Fibroblast of peridontal ligament (primary cell): ENCODE measurements around the gene SHC3.

Experiments used
- DNase-seq: peaks from one replicate; pipeline ENCODE4 v3.0.0-alpha.2; 2010; ENCODE audit errors: extremely low read depth

The SHC3 gene

DNA sequence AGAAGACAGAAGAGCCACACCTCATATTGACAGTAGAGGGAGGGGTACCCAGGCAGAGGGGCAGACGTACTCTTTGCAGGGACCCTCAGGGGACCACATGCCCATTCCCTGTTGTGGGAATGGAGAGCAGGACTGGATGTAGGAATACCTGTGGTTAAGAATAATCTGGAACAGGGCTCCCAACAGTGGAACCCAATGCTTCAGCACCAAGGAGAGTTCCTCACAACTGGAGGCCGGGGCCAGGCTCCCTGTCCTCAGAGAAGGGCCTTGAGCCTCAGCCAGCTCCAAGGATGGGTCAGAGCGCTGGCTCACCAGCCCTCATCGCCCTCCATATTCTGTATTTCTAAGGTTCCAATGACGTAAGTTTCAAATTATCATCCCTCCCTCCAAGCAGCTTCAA lies 7.4 kb upstream of the SHC3 start:
- DNase-seq, result no peak

DNA sequence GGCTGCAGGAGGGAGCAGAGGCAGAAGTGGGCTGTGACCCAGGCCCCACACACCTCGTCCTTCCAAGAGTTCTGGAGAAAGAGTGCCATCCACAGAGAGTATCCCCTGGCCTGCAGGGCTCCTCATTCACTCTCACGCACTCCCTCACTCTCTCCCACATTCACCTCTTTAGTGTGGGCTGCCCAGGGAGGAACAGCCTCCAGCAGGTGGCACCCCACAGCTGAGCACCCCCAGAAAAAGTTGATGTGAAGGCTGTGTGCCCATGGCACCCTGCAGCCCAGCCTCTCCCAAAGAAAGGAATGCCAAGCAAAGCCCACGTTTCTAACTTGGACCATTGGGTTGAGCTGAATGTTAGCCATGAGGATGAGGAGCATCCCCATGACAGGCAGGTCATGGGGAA lies 4.5 kb upstream of the SHC3 start:
- DNase-seq, result no peak

DNA sequence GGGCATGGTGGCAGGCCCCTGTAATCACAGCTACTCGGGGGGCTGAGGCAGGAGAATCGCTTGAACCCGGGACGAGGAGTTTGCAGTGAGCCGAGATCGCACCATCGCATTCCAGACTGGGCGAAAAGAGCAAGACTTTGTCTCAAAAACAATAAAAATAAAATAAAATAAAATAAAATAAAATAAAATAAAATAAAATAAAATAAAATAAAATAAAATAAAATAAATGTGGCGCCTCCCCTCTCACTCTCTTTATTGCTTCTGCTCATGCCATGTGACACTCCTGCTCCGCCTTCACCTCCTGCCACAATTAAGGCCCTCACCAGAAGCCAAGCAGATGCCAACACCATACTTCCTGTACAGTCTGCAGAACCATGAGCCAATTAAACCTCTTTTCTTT lies 3.8 kb upstream of the SHC3 start:
- DNase-seq, result no peak

DNA sequence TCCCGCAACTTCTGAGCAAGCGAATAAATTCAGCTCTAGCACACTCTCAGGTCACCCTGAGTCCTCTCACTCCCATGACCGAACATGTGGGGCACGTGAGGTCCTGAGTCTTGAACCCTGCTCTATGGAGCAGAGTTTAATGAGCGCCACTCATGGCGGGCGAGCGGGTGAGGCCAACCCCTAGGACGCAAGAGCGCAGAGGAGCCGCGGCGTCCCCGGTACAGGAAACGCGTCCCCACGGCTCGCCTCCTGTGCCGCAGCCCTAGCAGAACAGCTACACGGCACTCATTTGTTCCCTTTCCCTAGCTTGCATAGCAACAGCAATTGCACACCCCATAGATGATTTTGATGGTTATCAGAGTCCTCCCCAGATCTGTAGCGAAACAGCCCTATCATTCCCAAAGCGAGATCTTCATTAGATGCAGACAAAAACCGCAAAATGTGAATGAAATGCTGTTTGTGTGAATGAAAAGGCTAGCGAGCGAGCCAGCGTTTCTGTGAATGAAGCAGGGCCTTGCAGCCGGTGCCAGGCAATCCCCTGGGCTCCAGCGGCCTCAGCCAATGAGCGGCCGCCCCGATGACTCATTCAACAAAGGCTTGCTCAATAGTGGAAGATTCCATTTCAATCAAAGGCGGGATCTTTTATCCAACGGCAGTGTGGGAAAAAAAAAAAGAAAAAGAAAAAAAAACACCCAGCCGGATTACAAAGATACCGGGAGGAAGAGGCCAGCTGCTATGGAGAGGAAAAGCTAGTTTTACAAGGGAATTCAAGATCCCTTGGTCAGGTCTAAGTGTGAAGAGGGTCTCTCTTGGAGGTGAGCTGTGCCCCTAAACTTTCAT lies 1.5 kb upstream of the SHC3 start:
- DNase-seq, result peak; percentile 97

DNA sequence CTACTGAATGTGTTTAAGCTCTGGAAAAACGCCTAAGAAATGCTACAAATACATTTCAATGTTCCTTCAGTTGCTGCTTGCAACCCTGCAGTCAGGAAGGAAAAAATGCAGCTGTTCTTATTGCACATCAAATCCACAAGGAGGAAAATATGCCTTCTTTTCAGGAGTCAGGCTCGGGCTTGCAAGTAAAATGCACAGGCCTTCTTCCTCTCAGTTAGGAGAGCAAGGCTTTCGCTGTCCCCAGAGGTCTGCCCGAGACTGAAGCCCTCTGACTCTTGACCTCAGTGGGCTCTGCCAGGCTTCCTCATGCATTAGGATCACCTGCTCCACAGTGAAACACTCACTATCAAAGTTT lies 899 bp upstream of the SHC3 start:
- DNase-seq, result peak; percentile 63

DNA sequence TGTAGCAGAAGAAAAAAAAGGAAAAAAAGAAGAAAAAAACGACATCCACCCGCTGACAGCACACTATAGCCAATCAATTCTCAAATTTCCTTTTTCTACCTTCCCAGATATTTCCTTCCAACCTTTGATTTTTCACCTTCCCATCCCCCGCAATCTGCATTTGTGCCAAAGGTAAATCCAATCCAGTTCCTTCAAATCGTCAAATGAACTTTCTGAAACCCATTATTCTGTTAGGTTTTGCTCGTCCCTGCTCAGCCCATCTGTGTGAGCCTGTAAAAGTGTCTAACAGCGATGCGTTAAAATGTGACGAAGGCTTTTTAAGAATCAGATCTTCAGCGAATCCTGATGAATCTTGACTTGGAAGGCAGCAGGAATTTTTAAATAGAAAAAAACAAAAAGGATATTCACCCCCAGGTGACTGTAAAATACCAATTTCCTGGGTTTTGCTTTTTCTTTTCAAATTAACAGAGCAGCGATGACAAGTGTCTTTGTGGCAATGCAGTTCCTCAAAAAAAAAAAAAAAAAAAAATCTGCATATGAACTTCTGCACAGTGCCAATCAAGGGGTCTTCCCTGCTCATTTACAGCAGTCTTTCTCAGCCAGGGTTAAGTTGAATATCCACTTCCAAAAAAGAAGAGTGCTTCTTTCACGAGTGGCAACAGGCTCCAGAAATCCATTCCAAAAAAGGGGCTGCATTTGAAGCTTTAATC lies 367 bp upstream of the SHC3 start:
- DNase-seq, result no peak

DNA sequence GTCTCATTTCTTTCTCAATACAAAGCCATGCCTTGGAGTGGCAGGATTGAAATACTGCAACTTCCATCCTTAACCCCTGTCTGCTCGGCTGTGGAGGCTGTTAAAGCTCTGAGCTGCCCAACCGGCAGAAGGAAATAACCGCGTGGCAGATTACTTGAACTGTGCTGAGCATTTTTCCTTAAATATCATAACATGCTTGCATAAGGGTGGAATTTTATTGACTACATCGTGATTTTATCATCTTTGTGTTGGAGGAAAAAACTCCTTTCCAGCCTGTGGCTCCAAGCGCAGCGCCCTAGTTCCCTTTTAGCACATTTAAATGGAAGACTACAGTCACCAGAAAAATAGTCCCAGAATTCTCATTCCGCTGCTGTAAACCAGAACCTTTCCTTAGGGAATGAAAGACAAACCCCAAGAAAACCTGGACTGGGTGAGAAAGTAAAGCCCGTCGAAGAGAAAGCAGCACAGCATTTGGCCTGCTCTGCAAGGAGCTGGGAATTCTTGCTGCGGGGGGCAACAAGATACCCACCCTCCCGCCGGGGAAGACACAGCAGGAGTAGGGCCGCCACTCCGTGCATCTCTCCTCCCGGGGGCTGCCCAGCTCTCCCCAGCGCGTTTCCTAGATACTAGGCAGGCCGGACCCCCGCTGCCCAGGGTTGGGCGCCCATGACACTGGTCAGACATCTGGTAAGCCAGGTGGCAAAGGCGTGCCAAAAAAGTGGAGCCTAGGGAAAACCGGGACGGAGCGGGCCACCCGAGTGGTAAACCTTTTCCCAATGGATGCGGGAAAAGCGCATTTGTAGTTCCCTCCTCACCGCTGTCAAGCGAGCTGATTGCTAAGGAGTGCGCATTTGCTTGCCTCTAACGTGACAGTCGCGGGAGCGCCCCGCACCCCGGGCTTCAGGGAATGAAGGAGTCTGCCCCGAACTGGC lies 1.3 kb downstream of the SHC3 start:
- peak; percentile 49 for DNase-seq

DNA sequence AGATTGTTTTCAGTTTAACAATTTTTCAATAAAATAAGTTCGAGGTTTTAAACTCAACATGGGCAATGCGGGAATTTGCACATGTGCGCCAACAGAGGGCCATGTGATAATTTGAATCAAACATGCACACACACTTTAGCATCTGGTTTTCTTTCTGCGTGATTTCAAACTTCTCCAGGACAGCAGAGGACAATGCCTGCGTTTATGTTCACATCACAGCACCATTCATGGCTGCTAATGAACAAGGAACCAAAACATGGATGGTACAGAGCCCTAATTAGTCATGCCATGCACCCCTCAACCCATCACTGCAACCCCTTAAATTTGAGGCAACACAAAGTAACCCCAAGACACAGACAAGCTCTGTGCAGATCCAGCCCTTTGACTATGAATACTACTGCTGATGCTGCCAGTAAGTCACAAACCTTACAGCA lies 2.8 kb downstream of the SHC3 start:
- DNase-seq, result no peak

DNA sequence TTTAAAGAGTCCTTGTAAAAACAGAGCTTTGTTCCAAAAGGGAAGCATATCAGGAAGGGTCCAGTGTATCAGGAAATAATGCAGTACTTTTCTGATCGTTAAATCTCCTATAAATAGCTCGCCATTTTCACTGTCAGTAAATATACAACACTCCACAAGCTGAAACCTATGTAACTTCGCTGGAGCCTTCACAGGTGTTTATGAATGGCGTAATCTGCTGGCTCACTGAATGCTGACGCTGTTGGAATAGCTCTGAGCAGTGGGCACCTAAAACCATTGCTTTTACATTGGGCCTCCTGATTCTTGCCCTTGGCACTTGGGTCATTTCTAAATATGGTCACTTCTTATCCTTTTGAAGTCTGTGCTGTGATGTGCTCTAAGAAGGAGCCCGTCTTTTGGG lies 4.3 kb downstream of the SHC3 start:
- DNase-seq, result no peak

DNA sequence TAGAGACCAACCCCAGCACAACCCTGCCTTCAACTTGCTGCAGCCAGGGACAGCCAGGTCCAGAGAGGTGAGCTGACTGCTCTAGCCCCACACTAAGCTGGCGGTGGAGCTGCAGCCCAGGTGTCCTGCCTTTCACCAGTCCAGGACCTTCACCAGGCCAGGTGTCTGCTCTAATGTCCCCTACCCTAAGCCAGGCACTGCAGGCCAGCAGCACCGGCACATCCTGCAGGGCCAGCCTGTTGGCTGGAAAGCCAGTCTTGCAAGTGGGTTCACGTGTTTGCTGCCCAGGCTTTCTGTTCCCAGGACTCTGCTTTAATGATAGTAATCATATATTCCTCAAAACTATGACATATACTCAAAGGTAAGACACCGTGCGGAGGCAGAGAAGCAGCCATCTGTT lies 5.5 kb downstream of the SHC3 start:
- DNase-seq, result no peak

DNA sequence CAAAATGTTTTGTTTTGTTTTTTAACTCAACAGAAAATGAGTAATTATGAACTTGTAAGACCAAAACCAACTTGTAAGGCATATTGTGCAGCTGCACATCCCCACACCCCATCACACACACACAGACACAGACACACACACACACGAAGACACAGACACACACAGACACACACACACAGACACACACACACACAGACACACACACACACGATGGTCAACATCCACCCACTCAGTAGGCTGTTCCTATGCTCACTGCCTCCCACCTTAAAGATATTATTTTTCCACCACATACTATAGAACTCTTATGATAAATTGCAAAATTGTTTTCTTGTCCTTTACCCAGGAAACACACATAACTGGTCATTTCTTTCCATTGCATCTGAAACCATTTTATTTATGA lies 6.2 kb downstream of the SHC3 start:
- no peak for DNase-seq

DNA sequence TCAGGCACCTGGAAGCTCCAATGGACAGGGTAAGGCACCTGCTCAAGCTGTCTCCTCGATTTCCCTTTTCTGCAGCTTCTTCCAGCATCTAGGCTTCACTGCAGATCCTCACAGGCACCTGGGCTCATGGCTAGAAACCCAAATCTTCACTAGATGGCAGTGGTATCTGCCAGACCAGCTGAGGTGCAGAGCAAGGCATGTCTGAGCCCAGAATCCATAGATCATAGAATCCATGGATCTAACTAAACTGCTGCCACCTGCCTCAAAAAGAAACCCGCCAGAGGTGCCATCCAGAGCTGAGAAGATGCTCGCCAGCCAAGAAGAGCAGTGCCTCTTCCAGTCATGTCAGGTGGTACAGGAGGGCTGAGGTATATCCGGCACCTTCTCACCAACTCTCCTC lies 6.9 kb downstream of the SHC3 start:
- no peak for DNase-seq

DNA sequence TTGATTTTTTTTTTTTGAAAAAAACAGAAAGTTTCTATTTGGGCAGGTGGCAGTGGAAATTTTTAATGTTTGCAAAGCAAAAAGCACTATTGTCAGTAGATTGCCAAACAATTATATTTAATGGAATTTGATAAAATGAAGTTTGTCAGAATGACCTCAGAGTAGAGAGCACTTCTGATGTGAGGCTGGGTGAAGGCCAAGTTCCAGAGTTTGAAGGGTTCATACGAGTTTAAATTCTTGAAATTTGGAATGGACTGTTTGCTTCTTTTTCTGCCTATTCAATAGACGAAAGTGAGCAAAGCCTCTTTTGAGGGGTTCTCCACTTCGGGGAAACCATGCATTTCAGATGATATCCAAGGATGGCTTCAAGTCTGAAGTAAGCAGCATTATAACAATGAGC lies 7.4 kb downstream of the SHC3 start:
- no peak for DNase-seq

DNA sequence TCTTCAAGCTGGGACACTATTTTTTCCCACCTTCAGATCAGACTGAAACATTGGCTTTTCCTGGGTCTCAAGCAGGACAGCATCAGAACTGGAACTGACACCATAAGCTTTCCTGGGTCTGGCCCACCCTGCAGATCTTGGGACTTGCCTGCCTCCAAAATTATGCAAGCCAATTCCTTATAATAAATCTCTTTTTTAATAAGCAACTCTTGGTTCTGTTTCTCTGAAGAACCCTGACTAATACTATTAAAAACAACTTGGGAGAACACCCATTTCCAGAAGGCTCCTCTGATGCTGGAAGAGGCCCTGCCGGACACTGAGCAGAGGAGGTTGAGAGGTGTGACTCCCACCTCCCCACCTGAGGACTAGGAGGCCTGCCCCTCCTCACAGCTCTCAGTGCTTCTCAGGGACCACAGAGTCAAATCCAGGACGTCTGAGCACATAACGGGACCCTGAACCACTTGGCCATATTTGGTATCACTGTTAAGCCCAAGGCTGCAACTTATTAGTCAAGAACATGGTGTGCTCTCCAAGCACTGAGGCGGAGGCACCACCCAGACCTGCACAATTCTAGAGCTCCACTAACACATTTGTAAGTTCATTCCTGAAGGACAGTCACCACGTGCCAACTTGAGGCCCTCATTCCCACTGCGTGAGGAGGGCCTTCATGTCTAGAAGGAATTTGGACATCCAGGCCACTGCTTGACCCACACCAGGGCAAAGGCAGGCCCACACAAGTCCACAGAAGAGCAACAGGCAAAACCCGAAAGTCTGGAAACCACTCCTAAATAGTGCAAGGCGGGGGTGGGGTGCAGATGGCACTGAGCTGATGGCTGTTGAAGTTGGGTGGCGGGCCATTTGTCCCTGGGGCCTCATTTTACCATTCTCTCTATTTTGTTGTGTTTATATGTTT lies 9.5 kb downstream of the SHC3 start:
- DNase-seq, result no peak

DNA sequence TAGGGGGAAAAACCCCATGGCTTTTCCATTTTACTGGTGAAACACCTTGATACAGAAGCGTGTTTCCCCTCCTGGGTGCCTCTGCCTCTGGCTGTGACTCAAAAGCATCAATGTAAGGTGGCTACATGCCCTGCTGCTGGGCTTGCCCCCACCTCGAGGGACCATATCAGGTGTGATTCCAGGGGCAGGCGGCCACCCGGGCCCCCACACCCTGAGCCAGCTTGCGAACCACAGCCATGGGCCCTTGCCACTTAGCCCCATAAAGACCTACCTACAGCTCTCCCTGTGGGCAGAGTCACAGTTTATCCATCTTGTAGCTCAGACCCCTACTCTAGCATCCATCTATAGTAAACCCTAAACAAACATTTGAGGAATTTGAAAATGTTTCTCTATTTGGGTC lies 10.8 kb downstream of the SHC3 start:
- DNase-seq, result no peak

DNA sequence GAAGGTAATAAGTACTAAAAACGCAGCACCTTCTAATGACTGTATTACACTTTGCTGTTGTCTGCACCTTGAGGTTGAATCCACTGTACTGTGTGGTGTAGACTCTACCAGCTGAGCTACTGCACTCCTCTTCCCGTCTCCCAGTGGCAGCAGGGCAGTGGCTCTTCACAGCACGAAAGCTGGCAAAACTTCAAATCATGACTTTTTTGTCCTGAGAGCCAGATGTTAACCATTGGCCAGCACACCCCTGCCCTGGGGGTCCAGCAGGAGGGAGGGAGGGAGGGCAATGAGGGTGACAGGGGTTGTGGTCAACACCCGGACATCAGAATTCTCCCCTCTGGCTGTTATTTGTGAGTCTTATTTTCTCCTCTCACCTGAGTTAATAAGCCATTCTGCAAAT lies 11.8 kb downstream of the SHC3 start:
- no peak for DNase-seq

DNA sequence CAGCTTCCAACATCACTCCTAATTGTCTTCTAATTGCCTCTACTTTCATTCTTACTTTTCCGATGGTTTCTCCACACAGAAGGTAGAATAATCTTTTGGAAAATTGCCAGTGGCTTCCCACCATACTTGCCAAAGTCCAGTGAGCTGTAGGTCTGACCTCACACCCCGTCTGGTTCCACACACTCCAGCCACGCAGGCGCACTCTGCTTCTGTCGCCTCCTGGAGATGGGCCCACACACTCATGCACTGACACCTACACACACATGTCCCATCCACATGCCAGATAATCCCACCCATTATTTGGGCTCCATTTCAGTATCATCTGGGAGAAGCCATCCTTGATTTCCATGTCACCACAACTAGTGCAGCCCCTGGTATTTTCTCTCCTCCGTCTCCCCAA lies 12.7 kb downstream of the SHC3 start:
- no peak for DNase-seq

DNA sequence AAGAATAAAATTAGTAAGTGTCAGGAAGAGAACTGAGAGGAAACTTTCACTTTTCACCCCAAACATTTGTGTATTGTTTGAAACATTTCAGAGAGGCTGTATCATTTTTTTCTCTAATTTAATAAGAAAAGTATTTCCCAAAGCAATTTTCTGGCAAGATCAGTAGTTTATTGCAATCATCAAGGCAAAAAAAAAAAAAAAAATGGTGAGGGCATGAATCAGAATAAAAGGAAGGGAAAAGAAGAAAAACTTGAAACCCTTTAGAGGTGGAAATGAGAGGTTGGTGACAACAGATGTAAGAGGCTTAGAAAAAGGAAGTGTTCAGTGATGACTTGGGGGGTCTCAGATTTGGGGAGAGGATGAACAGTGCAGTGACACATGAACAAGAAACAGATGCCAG lies 13.3 kb downstream of the SHC3 start:
- DNase-seq, result peak; percentile 46

DNA sequence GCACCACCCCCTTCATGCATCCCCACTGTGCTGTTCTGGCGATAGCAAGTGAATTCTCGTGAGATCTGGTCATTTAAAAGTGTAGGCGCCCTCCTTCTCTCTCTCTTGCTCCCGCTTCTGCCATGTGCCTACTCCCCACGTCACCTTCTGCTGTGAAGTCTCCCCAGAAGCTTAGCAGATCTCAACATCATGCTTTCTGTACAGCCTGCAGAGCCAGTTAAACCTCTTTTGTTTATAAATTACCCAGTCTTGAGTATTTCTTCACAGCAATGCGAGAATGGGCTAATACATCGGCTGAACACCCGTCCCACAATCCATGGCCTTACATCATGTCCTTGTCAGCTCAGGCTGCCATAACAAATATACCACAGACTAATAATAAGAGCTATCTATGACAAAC lies 17.4 kb downstream of the SHC3 start:
- no peak for DNase-seq

DNA sequence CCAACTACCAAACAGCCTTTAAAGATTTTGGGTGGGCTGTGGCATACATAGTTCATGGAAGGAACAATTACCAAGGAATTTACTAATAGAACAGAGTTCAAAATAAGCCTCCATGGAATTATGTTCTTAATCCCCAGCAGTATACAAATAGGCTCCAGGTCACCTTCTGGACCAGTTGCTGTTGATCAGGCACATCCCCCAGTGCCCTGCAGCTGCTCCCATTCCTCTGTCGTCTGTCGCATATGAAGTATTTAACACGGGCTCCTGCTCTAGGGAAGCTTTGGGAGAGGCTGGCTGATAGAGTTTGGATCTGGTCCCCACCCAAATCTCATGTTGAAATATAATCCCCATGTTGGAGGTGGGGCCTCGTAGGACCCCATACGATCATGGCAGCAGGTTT lies 17.8 kb downstream of the SHC3 start:
- DNase-seq, result no peak

DNA sequence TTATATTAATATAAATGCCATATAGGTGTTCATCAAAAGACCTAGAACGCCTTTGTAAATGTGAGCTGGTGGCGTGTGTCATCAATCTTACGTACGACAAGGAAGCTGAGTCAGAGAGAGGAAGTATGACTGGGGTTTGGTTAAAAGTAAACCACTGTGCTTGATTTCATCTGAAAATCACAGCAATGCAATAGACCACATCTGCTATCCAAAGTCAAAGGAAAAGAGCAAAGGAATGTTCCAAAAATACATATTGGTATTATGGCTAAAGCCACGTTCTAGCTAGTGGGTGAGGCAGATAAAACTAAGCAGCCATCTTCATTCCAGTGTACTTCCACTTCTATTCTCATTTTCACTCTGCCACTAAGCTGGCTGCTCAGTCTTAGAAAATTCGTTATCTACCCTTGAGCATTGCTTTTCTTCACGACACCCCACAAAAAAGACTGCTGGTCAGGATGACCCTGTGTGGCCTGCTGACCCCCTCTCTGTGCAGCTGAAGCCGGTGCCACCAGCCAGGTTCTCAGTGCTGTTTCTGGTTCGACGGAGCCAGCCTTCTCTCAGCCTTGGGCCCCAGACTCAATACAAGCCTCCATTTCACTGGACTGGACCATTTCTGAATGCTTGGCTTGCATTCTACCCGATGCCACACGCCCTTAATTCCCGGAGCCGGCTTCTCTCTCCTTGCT lies 23.8 kb downstream of the SHC3 start:
- DNase-seq, result peak; percentile 95
